ENCODE data around the gene CLDN5. TPM values are rescaled to one million over a fixed set of nuclear protein-coding genes. Genes with fewer than 3 reads are reported as not detected.

CLDN5 gene
- total and polyA plus RNA-seq, 2 of the 4 experiments (the other 2 are of a cell fraction), result 0.18 to 0.21 TPM

GRCh38 chr22:19509191-19509590 is 15.0 kb downstream of the CLDN5 start:
- in situ Hi-C loops (cut with MboI; ENCODE audit: low sequenced_read_pairs), result no loop called here
- Histone ChIP-seq H3K4ac (ENCODE audit: low read depth, low read length) (no peak overlapping the region), H2AK9ac (replicated peaks; ENCODE audit: low read depth, low read length, poor library complexity) (no peak overlapping the region), H3K9me1 (ENCODE audit: insufficient read depth, low read length) (no peaks in the 10 kb centered on the region), H3K18ac (ENCODE audit: low read depth, low read length) (no peak overlapping the region), H3K4me3 (ENCODE audit: insufficient read depth, low read depth, low read length) (no peak overlapping the region), H3K4me2 (ENCODE audit: low read depth, low read length) (no peak overlapping the region), H2AFZ (replicated peaks; ENCODE audit: low read length, poor library complexity) (no peak overlapping the region), H3K27ac (ENCODE audit: insufficient read depth, low read length) (no peak overlapping the region), H3K27me3 (ENCODE audit: control insufficient read depth, insufficient read depth, low read length) (no peaks in the 10 kb centered on the region), H2BK20ac (ENCODE audit: low read depth, low read length) (no peak overlapping the region), H3K23ac (ENCODE audit: low read depth, low read length) (no peak overlapping the region), H3K9me3 (ENCODE audit: control insufficient read depth, insufficient read depth, low read length) (no peaks in the 10 kb centered on the region; the same call in 1 of the 2 replicates), H4K8ac (ENCODE audit: low read depth in 2 of 2, low read length in 2 of 2) (no peak overlapping the region), H4K91ac (ENCODE audit: insufficient read depth, low read depth, low read length) (no peak overlapping the region), H3K79me1 (ENCODE audit: low read depth in 1 of 2, low read length in 2 of 2) (no peaks in the 10 kb centered on the region), H3K56ac (ENCODE audit: extremely low read depth, insufficient read depth, low read length) (no peak overlapping the region), H4K5ac (ENCODE audit: low read depth, low read length) (no peak overlapping the region), H4K20me1 (ENCODE audit: insufficient read depth, low read length) (no peaks in the 10 kb centered on the region; the same call in 1 of the 2 replicates), H2BK15ac (ENCODE audit: low read depth, low read length) (no peak overlapping the region), H3K4me1 (ENCODE audit: control insufficient read depth, insufficient read depth, low read length) (no peaks in the 10 kb centered on the region), H3K36me3 (ENCODE audit: control insufficient read depth, insufficient read depth, low read length) (peaks cover 2% of the 10 kb centered on the region; the same call in 1 of the 2 replicates), H2AK5ac (ENCODE audit: low read depth, low read length) (no peak overlapping the region), H2BK120ac (ENCODE audit: low read depth, low read length) (no peak overlapping the region), H2BK5ac (ENCODE audit: low read depth, low read length, poor library complexity, severe bottlenecking) (no peak overlapping the region), H3K9ac (ENCODE audit: low read depth, low read length) (no peak overlapping the region), H3K14ac (replicated peaks; ENCODE audit: low read depth, low read length) (no peak overlapping the region)
- dilution Hi-C loops (cut with HindIII; ENCODE audit: low sequenced_read_pairs, unreplicated experiment), result no loop called here
- DNase-seq (no peak), ATAC-seq (ENCODE audit: low read depth) (no peak)
- intact Hi-C loops (cut with micrococcal nuclease), result no loop called here
- 83% methylated on average over 1 of the region's 3 CpGs; no CpG with 5 or more reads in 1 of the 2 experiments for WGBS, 2 experiments (ENCODE audit: extremely low coverage in 2 of 2, insufficient read length in 1 of 2)
- BruUV-seq (replicated peaks), result no TSS peak
- ChIA-PET CTCF (no interaction called here), POLR2A (ENCODE audit: unreplicated experiment) (no interaction called here)
- TF ChIP-seq ELK1 (IDR thresholded peaks at IDR 0.05; ENCODE audit: borderline replicate concordance, low read depth, low read length), result no peak
- no peak for TF ChIP-seq RFX5 (IDR thresholded peaks at IDR 0.05; ENCODE audit: low read depth, low read length)
- TF ChIP-seq BHLHE40 (IDR thresholded peaks at IDR 0.05; ENCODE audit: low read depth, low read length), result no peak
- no peak for TF ChIP-seq MXI1 (IDR thresholded peaks at IDR 0.05; ENCODE audit: borderline replicate concordance, low read depth, low read length)
- TF ChIP-seq CHD1 (IDR thresholded peaks at IDR 0.05; ENCODE audit: low read depth, low read length), result no peak
- TF ChIP-seq POLR2A (IDR thresholded peaks at IDR 0.05; ENCODE audit: low read depth, low read length), result no peak
- no peak for TF ChIP-seq CTCF (conservative IDR thresholded peaks at IDR 0.05; ENCODE audit: low read depth, low read length)
- TF ChIP-seq RCOR1 (IDR thresholded peaks at IDR 0.05; ENCODE audit: insufficient replicate concordance, low read length), result no peak
- no peak for TF ChIP-seq USF2 (IDR thresholded peaks at IDR 0.05; ENCODE audit: low read depth, low read length)
- no peak for TF ChIP-seq MAZ (IDR thresholded peaks at IDR 0.05; ENCODE audit: borderline replicate concordance, low read depth, low read length)
- TF ChIP-seq MAFK (IDR thresholded peaks at IDR 0.05; ENCODE audit: low read depth, low read length), result no peak
- no peak for TF ChIP-seq CEBPB (IDR thresholded peaks at IDR 0.05; ENCODE audit: low read depth, low read length)
- no peak for TF ChIP-seq SMC3 (IDR thresholded peaks at IDR 0.05; ENCODE audit: low read depth, low read length)
- TF ChIP-seq FOS (IDR thresholded peaks at IDR 0.05; ENCODE audit: low read depth, low read length), result no peak
- TF ChIP-seq NFE2L2 (IDR thresholded peaks at IDR 0.05; ENCODE audit: low read depth, low read length), result no peak
